Mesothelial cell of epicardium (in vitro differentiated cells): ENCODE results near the gene TECR. TPM values are rescaled to one million over a fixed set of nuclear protein-coding genes. Genes with fewer than 3 reads are reported as not detected.

Source experiments
- DNase-seq, 2 experiments: peaks; one replicate each; pipeline ENCODE4 v3.0.0; 2021; ENCODE audit warnings: low spot score in 2 of 2; ENCODE audit not compliant: unreplicated experiment in 2 of 2
- H3K27ac Mint-ChIP-seq: 2 replicates; pipeline ENCODE4 v1.8.0; 2021; ENCODE audit warnings: mixed read lengths
- H3K27me3 Mint-ChIP-seq: 2 replicates; pipeline ENCODE4 v1.8.0; 2021; ENCODE audit warnings: low read depth, mixed read lengths
- H3K36me3 Mint-ChIP-seq: 2 replicates; pipeline ENCODE4 v1.8.0; 2021; ENCODE audit warnings: mixed read lengths
- H3K4me1 Mint-ChIP-seq: 2 replicates; pipeline ENCODE4 v1.8.0; 2021; ENCODE audit warnings: mixed read lengths
- H3K4me3 Mint-ChIP-seq: 2 replicates; pipeline ENCODE4 v1.8.0; 2021; ENCODE audit warnings: mild to moderate bottlenecking, moderate library complexity, mixed read lengths
- H3K9me3 Mint-ChIP-seq: 2 replicates; pipeline ENCODE4 v1.8.0; 2021; ENCODE audit warnings: mixed read lengths
- CTCF ChIP-seq: fragments of 200-600 bp; sonication (generic); IDR thresholded peaks from one replicate; pipeline ENCODE4 v1.5.0; 2021; ENCODE audit warnings: antibody characterized with exemption; ENCODE audit not compliant: unreplicated experiment
- total RNA-seq: library from RNA; stranded (reverse); gene quantifications from 3 replicates; pipeline ENCODE4 v1.2.1, GENCODE V29; 2021

TECR gene, protein sequence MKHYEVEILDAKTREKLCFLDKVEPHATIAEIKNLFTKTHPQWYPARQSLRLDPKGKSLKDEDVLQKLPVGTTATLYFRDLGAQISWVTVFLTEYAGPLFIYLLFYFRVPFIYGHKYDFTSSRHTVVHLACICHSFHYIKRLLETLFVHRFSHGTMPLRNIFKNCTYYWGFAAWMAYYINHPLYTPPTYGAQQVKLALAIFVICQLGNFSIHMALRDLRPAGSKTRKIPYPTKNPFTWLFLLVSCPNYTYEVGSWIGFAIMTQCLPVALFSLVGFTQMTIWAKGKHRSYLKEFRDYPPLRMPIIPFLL
- 111 to 116 TPM (median 115 TPM) in 3 replicates for total RNA-seq

- Mint-ChIP-seq H3K27ac (peak within 1 kb of the TSS; percentile 96), H3K9me3 (no peaks in the 10 kb centered on the region), H3K36me3 (peaks cover 3% of the 10 kb centered on the region), H3K4me1 (peaks cover 29% of the 10 kb centered on the region), H3K4me3 (peak within 1 kb of the TSS; percentile 95), H3K27me3 (no peaks in the 10 kb centered on the region)
- DNase-seq: peak; percentile 97 to 98
- peak; percentile 8 for TF ChIP-seq CTCF
These were observed at the start of gene TECR for GRCh38 chr19:14529254-14530004. TECR (plus strand) TSS chr19:14529594; CDS start chr19:14529697, 103 bp downstream.

DNA sequence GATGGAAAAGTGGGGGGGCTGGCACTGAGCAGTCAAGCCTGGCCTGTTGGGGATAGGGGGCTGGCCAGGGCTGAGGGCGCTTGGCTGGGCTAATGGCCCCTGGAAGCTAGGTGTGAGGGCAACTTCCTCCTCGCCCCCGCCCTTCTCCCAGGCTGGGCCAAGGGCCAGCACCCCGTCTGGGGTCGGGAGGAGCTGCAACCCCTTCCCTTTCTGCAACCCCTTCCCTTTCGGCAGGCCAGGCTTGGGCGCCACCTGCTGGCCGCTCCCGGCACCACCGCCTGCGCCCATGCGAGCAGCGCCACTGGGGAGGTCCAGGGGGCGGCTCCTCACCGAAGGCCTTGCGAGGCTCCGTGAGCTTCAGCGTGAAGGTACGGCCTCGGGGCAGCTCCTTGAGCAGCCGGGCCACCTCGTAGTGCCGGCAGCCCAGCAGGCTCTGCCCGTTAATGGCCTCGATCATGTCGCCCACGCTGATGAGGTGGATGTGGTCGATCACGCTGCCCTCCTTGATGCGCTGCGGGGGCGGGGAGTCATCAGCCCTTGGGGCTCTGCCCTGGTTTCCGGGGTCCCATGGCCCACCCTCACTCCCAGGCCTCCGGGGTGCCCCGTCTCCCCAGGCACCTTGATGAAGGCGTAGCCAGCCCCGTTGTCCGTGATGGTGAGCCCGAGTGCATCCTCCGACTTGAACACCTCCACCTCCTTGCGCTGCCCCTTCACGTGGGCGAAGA is 49.3 kb upstream of the TECR start:
- Mint-ChIP-seq H3K27me3 (no peaks in the 10 kb centered on the region), H3K36me3 (peaks cover 13% of the 10 kb centered on the region), H3K27ac (no peak overlapping the region), H3K4me1 (peaks cover 32% of the 10 kb centered on the region), H3K4me3 (no peak overlapping the region), H3K9me3 (no peaks in the 10 kb centered on the region)
- peak; percentile 91 for TF ChIP-seq CTCF
- peak in 1 of 2 experiments; percentile 81 for DNase-seq

GRCh38 chr19:14480700-14481079 is 48.7 kb upstream of the TECR start:
- Mint-ChIP-seq H3K4me3 (no peak overlapping the region), H3K27ac (no peak overlapping the region), H3K27me3 (no peaks in the 10 kb centered on the region), H3K9me3 (no peaks in the 10 kb centered on the region), H3K36me3 (peaks cover 13% of the 10 kb centered on the region), H3K4me1 (peaks cover 28% of the 10 kb centered on the region)
- no peak for TF ChIP-seq CTCF
- no peak for DNase-seq

DNA sequence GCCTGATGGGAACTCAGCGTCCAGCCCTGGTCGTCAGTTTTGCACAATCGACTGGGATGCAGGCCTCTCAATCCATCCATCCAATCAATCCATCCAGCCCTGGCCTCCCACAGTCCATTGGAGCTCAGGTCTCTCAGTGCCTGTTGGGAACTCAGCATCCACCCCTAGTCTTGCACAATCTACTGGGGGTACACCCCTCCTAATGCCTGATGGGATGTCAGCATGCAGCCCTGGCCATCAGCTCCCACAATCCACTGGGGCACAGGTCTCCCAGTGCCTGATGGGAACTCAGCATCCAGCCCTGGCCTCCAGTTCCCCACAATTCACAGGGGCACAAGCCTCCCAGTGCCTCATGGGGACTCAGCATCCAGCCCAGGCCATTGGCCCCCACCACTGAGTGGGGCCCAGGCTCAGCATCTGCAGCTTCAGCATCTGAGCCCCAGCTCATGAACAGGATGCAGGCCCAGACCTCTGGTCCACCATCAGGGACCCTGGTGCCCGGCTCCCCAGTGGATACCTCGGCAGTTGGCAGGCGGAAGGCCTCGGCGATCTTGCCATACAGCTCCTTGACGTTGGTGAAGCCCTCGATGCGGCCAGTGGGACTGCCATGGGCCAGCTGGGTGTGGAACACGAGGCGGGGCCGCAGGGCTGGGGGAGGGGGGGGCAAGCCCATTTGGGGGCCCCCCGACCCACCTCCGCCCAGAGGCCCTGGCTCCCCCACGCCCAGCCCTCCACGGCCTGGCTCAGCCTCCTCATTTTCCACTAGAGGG is 47.0 kb upstream of the TECR start:
- H3K27me3 Mint-ChIP-seq: no peaks in the 10 kb centered on the region
- peaks cover 23% of the 10 kb centered on the region for H3K36me3 Mint-ChIP-seq
- no peak overlapping the region for H3K4me3 Mint-ChIP-seq
- DNase-seq: no peak
- H3K4me1 Mint-ChIP-seq: peaks cover 12% of the 10 kb centered on the region
- TF ChIP-seq CTCF: no peak
- no peak overlapping the region for H3K27ac Mint-ChIP-seq
- no peaks in the 10 kb centered on the region for H3K9me3 Mint-ChIP-seq
